T-helper 17 cell (primary cell): ENCODE data around the gene ALDOA. TPM values are rescaled to one million over a fixed set of nuclear protein-coding genes. Genes with fewer than 3 reads are reported as not detected.
"Not testable (repeated sequence)": the region's sequence is repeated elsewhere in the genome, so short reads cannot be mapped to it uniquely, and the experiment has no call there.

ENCODE experiments used
- ATAC-seq: fragments of 150-1000 bp; cut with Tn5 transposase; 2 replicates; pipeline ENCODE4 v1.10.0; 2021; ENCODE audit warnings: mild to moderate bottlenecking, moderate library complexity
- DNase-seq, 3 donors: peaks; one replicate each; pipeline versions ENCODE4 v3.0.0 to v3.0.0-alpha.2; 2020 to 2021
- H3K9me3 ChIP-seq: one replicate; pipeline ENCODE4 v1.7.0; 2013; ENCODE audit warnings: low read length, mild to moderate bottlenecking; ENCODE audit not compliant: control insufficient read depth, poor library complexity, severe bottlenecking
- H3K27ac Mint-ChIP-seq: one replicate; pipeline ENCODE4 v1.8.0; 2022; ENCODE audit warnings: mild to moderate bottlenecking, moderate library complexity, mixed read lengths
- H3K27me3 Mint-ChIP-seq: one replicate; pipeline ENCODE4 v1.8.0; 2022; ENCODE audit warnings: mixed read lengths
- H3K36me3 Mint-ChIP-seq: one replicate; pipeline ENCODE4 v1.8.0; 2022; ENCODE audit warnings: low read depth, mixed read lengths
- H3K4me1 Mint-ChIP-seq: one replicate; pipeline ENCODE4 v1.8.0; 2022; ENCODE audit warnings: mild to moderate bottlenecking, mixed read lengths
- H3K4me3 Mint-ChIP-seq: one replicate; pipeline ENCODE4 v1.8.0; 2022; ENCODE audit warnings: mild to moderate bottlenecking, moderate library complexity, mixed read lengths
- total RNA-seq, 4 donors: library from RNA in 2 of 4; stranded (reverse) in 2 of 4; gene quantifications; one replicate each; pipeline ENCODE4 v1.2.3 and lab custom pipeline; 2022 to 2026

The ALDOA gene
- total RNA-seq, result 100 to 1,000 TPM; 421 to 426 TPM
- 18.7 to 19.0 reads per million in 2 donors for total RNA-seq (lab: John Stamatoyannopoulos, UW)

DNA sequence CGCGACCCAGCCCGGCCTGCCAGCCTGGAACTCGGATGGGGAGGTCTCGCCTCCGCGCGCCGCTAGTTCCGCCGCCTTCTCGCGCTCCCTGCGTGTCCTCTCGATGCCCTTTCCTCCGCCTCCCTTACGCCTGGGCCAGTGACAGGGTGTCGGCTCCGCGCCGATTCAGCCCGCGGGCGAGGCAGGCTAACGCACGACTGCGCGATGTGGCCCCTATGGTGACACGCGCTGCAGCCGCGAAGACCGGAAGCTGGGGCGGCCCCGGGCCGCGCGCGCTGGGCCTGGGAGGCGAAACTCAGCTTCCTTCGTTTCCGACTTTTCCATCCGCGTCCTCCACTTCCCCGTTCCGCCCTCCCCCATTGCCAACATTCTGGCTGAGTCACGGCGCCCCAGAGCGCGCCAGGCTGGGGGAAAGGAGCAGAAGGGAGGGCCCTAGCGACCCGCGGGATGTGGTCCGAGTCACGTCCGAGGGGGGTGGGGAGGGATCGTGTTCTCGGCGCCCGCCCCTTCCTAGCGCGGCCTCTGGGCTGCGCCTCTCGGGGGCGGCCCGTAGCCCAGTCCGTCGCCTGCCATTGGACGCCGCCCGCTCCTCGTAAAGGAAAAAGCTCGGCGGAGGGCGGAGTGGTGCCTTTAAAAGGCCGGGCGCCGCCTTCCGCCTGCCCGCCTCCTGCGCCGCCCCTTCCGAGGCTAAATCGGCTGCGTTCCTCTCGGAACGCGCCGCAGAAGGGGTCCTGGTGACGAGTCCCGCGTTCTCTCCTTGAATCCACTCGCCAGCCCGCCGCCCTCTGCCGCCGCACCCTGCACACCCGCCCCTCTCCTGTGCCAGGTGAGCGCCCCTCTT, at the start of gene ALDOA:
Gene ALDOA, plus strand, starts transcription at position 659 of the 841 bp plus-strand sequence. CDS start 1,138 bp downstream, outside the sequence.
- Mint-ChIP-seq H3K4me3 (peak within 1 kb of the TSS; percentile 98), H3K36me3 (no peaks in the 10 kb centered on the region), H3K4me1 (peaks cover 29% of the 10 kb centered on the region), H3K27ac (peak within 1 kb of the TSS; percentile 96), H3K27me3 (no peaks in the 10 kb centered on the region)
- peak; percentile 88 for ATAC-seq
- DNase-seq, result peak; percentile 90 to 92 (median 91)
- H3K9me3 ChIP-seq, result no peaks in the 10 kb centered on the region

DNA sequence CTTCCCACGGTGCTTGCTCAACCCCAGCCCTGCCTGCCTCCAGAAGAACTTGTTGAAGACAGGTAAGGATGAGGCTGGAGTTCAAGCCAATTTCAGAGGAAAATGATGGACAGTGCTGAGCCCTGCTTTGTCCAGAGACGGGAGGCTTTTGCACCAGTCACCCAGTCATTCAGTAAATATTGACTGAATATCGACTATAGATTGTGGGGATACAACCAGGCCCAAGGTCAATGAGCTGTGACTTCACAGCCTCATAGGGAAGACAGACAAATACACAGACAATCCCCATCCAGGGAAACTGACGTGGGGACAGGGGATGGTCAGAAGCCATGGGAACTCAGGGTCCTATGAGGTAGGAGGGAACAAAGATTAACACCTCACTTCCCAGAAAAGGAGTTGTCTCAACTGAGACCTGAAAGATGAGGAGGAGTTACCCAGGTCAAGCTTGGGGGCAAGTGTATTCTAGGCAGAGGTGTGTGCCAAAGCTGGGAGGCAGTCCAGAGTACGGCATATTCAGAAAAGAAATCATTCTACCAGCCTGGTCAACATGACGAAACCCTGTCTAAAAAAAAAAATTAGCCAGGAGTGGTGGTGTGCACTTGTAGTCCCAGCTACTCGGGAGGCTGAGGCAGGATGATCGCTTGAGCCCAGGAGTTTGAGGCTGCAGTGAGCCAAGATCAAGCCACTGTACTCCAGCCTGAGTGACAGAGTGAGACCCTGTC, 48.8 kb upstream of the ALDOA start:
- no peaks in the 10 kb centered on the region for H3K9me3 ChIP-seq
- H3K27me3 Mint-ChIP-seq, result peaks cover 6% of the 10 kb centered on the region
- no peak for DNase-seq
- no peak overlapping the region for H3K27ac Mint-ChIP-seq
- peaks cover 2% of the 10 kb centered on the region for H3K36me3 Mint-ChIP-seq
- H3K4me3 Mint-ChIP-seq, result no peak overlapping the region
- no peak for ATAC-seq
- H3K4me1 Mint-ChIP-seq, result peaks cover 14% of the 10 kb centered on the region

DNA sequence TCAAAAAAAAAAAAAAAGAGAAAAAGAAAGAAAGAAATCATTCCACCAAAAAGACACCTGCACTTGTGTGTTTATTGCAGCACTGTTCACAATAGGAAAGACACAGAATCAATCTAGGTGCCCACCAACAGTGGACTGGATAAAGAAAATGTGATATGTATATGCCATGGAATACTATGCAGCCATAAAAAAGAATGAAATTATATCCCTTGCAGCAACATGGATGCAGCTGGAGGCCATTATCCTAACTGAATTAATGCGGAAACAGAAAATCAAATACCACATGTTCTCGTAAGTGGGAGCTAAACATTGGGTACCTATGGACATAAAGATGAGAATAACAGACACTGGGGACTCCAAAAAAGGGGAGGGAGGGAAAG, 48.3 kb upstream of the ALDOA start:
- H3K4me3 Mint-ChIP-seq, result no peak overlapping the region
- H3K27me3 Mint-ChIP-seq, result peaks cover under 1% of the 10 kb centered on the region
- no peaks in the 10 kb centered on the region for H3K36me3 Mint-ChIP-seq
- ATAC-seq (no peak), DNase-seq (no peak)
- H3K27ac Mint-ChIP-seq, result no peak overlapping the region
- H3K4me1 Mint-ChIP-seq, result peaks cover 9% of the 10 kb centered on the region
- no peaks in the 10 kb centered on the region for H3K9me3 ChIP-seq

DNA sequence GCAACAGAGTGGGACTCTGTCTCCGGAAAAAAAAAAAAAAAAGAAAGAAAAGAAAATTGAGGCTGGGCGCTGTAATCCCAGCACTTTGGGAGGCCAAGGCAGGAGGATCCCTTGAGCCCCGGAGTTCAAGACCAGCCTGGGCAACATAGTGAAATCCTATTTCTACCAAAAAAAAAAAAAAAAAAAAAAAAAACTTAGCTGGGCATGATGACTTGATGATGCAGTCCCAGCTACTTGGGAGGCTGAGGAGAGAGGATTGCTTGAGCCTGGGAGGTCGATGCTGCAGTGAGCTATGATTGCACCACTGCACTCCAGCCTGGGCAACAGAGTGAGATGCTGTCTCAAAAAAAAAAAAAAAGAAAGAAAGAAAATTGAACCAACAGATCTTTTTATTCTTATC, 47.6 kb upstream of the ALDOA start:
- H3K4me3 Mint-ChIP-seq, H3K4me1 Mint-ChIP-seq, DNase-seq, ATAC-seq, H3K36me3 Mint-ChIP-seq, H3K9me3 ChIP-seq, H3K27ac Mint-ChIP-seq, H3K27me3 Mint-ChIP-seq: not testable (repeated sequence)

DNA sequence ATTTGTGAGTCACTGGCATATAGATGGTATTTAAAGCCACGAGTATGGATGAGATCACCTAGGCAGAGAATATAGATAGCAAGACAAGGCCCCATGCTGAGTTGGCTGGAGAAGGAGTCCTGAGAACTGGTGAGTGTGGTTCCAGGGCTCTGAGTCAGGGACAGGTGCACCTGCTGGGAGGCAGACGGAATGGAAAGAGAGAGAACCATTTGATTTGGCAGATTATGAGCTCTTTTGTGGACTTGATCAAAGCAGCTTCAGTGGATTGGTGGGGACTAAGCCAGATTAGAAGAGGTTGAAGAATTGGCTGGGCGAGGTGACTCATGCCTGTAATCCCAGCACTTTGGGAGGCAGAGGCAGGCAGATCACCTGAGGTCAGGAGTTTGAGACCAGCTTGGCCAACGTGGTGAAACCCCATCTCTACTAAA, 46.8 kb upstream of the ALDOA start:
- DNase-seq (no peak), ATAC-seq (no peak)
- Mint-ChIP-seq H3K27ac (no peak overlapping the region), H3K27me3 (peaks cover under 1% of the 10 kb centered on the region), H3K4me3 (no peak overlapping the region), H3K4me1 (peaks cover 9% of the 10 kb centered on the region), H3K36me3 (no peaks in the 10 kb centered on the region)
- H3K9me3 ChIP-seq, result no peaks in the 10 kb centered on the region

DNA sequence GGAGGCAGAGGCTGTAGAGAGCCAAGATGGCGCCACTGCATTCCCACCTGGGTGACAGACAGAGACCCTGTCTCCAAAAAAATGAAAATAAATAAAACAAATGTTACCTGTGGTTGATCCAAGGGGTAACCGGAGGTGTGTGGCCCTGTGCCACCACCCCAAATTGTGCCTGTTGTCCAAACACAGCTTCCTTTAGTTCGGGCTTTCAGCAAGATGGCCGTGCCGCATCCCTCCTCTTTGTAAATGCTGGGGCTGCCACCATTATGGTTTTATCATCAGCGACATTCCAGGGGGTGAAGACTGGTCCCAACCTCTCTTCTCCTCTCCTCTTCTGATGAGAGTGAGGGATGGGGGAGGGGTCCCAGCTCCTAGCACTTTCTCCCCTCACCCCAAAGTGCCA, 42.7 kb upstream of the ALDOA start, which contains the start of gene C16orf92:
Gene C16orf92, plus strand, starts transcription at position 312 of the 400 bp plus-strand sequence. CDS start 143 bp downstream, outside the sequence.
- no peak for DNase-seq
- ATAC-seq, result no peak
- H3K27ac Mint-ChIP-seq, result no peak within 1 kb of the TSS
- H3K27me3 Mint-ChIP-seq, result peaks cover 27% of the 10 kb centered on the region
- H3K36me3 Mint-ChIP-seq, result peaks cover 6% of the 10 kb centered on the region
- no peaks in the 10 kb centered on the region for H3K9me3 ChIP-seq
- H3K4me3 Mint-ChIP-seq, result no peak within 1 kb of the TSS
- H3K4me1 Mint-ChIP-seq, result peaks cover 15% of the 10 kb centered on the region

DNA sequence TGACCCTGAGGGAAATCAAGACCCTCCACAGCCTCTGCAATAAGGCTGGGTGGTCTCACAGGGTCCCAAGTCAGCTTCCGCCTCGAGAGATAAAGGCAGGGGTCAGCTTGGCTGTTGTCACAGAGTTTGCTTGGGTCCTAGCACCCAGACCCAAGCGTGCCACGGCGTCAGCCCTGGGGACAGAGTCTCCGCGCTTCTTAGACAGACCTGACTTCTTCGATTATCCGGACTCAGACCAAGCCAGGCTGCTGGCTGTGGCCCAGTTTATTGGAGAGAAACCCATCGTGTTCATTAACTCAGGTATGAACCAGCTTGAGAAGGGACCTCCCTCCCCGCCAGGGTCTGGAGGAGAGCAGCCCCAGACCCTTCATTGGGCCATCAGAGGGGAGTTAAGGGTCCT, 42.0 kb upstream of the ALDOA start:
- ATAC-seq, result no peak
- H3K4me3 Mint-ChIP-seq, result no peak overlapping the region

DNA sequence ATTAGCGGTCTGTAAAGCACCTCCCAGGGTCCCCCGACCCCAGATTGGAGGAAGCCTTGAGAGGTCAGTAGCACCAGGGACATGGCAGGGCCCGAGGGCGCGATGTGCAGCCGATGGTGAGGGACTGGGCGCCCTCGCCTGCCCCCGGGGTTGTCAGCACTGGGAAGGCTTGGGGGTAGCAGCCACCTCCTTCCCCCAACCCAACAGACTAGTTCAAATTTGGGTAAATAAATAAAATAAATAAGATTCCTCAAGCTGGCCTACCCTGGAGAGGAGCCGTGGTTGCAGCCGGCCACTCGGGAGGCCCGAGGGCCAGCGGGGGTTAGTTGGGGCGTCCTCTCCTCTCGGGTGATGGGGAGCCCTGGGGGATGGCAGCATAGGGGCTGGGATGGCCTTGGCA, 41.1 kb upstream of the ALDOA start:
- H3K4me1 Mint-ChIP-seq, result peaks cover 13% of the 10 kb centered on the region
- H3K27ac Mint-ChIP-seq, result no peak overlapping the region
- ATAC-seq (no peak), DNase-seq (no peak)
- peaks cover 39% of the 10 kb centered on the region for H3K27me3 Mint-ChIP-seq
- H3K36me3 Mint-ChIP-seq, result peaks cover 7% of the 10 kb centered on the region
- H3K4me3 Mint-ChIP-seq, result no peak overlapping the region
- H3K9me3 ChIP-seq, result no peaks in the 10 kb centered on the region

More for the DNA sequence above, 42.0 kb upstream of the ALDOA start:
- no peak overlapping the region for H3K27ac Mint-ChIP-seq
- no peak for DNase-seq
- peaks cover 16% of the 10 kb centered on the region for H3K4me1 Mint-ChIP-seq
- no peaks in the 10 kb centered on the region for H3K9me3 ChIP-seq
- peaks cover 7% of the 10 kb centered on the region for H3K36me3 Mint-ChIP-seq
- H3K27me3 Mint-ChIP-seq, result peaks cover 31% of the 10 kb centered on the region

DNA sequence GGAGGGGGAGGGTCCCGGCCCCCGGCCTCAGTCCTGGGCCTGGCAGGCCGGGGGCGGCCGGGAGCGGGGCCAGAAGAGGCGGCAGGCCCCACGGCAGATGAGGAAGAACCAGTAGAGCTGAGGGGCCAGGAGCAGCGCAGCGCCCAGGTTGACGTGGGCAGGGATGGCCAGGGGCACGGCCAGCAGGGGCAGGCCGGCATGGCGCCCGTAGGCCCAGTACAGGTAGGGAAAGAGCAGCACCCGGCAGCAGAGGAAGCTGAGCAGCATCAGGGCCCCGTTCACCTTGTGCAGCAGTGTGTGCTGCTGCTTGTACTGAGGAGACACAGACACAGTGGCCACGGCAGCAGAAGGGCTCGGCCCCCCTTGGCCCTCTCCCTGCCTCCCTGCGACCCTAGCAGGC, 40.4 kb upstream of the ALDOA start:
- DNase-seq (no peak), ATAC-seq (no peak)
- Mint-ChIP-seq H3K27ac (no peak overlapping the region), H3K27me3 (peaks cover 46% of the 10 kb centered on the region), H3K4me1 (peaks cover 14% of the 10 kb centered on the region), H3K36me3 (peaks cover 10% of the 10 kb centered on the region), H3K4me3 (no peak overlapping the region)
- H3K9me3 ChIP-seq, result no peaks in the 10 kb centered on the region

DNA sequence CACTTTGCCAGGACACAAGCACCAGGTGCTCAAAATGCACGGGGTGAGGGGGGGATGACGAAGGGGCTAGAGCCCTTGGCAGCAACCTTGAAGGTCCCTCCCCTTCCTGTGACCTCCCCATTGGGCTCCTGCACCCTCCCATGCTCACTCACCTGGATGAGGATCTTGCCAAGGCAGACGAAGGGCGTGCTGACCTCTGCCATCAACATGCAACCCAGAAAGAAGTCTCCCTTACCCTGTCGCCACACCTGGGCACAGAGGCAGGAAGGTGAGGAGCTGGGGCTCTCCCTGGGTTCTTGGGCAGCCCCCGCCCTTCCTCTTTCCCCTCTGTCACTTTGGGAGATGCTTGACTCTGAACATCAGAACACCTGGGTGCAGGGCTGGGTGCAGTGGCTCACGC, 40.0 kb upstream of the ALDOA start:
- H3K27me3 Mint-ChIP-seq, result peaks cover 49% of the 10 kb centered on the region
- H3K27ac Mint-ChIP-seq, result no peak overlapping the region
- H3K36me3 Mint-ChIP-seq, result peaks cover 10% of the 10 kb centered on the region
- DNase-seq, result no peak
- no peak for ATAC-seq
- H3K4me1 Mint-ChIP-seq, result peaks cover 16% of the 10 kb centered on the region
- H3K4me3 Mint-ChIP-seq, result no peak overlapping the region
- no peaks in the 10 kb centered on the region for H3K9me3 ChIP-seq

DNA sequence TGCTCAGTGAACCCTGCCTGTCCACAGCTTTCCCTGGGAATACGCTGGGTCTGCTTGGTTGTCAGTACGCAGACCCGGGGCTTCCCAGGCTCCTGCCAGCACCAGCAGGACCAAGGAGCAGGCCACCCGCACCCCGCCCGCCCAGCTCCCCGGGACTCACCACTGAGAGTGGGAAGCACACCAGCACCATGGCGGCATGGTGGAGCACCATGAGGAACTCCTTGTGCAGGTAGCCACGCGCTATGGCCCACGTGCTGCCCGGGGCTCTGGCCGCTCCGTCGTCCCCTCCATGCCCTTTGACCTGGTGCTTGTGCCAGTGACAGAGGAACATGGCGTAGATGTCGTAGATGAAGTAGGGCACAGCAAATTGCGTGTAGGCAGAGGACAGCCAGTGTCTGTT, 39.1 kb upstream of the ALDOA start:
- DNase-seq, result no peak
- Mint-ChIP-seq H3K4me1 (peaks cover 11% of the 10 kb centered on the region), H3K4me3 (no peak overlapping the region), H3K27ac (no peak overlapping the region), H3K27me3 (peaks cover 49% of the 10 kb centered on the region), H3K36me3 (peaks cover 10% of the 10 kb centered on the region)
- ATAC-seq, result no peak
- no peaks in the 10 kb centered on the region for H3K9me3 ChIP-seq

DNA sequence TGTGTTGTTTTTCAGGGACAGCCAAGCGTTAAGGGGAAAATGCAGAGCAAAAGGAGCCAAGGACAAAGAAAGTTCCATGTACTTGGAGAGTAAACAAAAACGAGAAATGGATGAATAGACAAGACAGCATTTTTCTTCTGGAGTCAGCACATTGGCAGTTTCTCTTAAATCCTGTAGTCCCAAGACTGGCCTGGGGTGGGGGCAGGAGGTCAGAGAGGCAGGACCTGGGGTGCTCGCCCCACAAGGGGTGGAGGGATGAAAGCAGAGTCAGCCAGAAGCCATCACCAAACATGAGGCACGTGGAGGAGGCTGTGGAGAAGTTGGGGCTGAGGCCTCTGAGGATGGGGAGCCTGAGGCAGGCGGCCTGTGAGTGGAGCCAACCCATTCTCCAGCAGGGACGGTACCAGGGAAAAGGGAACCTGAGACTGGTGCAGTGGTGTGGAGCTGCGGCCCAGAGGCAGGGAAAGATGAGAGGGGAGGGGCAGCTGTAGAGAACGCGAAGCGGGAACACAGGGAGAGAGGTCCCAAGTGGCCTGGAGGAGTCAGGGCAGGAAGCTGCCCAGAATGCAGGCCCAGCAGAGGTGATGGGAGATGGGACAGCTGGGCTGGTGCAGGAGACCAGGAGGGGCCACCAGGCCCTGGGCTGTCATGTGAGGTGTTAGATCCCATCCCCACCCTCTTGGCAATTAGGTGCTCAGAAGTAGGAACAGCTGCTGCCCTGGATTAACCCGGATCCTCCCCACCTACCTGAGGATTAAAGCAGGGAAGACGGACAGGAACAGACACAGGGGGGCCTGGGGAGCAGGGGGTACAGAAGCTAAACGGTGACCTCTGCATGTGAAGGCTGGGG, 37.7 kb upstream of the ALDOA start:
- Mint-ChIP-seq H3K4me1 (peaks cover 16% of the 10 kb centered on the region), H3K27me3 (peaks cover 56% of the 10 kb centered on the region), H3K27ac (no peak overlapping the region), H3K36me3 (peaks cover 10% of the 10 kb centered on the region), H3K4me3 (no peak overlapping the region)
- H3K9me3 ChIP-seq, result no peaks in the 10 kb centered on the region
- DNase-seq (no peak), ATAC-seq (no peak)
